HG03520 (cell line): ENCODE measurements around the gene ARHGAP40.

Experiments used
- ATAC-seq: cut with Tn5 transposase; IDR thresholded peaks from one replicate; pipeline ENCODE4 v1.9.1; 2021; ENCODE audit warnings: mild to moderate bottlenecking, moderate library complexity; ENCODE audit not compliant: unreplicated experiment

Gene ARHGAP40

DNA sequence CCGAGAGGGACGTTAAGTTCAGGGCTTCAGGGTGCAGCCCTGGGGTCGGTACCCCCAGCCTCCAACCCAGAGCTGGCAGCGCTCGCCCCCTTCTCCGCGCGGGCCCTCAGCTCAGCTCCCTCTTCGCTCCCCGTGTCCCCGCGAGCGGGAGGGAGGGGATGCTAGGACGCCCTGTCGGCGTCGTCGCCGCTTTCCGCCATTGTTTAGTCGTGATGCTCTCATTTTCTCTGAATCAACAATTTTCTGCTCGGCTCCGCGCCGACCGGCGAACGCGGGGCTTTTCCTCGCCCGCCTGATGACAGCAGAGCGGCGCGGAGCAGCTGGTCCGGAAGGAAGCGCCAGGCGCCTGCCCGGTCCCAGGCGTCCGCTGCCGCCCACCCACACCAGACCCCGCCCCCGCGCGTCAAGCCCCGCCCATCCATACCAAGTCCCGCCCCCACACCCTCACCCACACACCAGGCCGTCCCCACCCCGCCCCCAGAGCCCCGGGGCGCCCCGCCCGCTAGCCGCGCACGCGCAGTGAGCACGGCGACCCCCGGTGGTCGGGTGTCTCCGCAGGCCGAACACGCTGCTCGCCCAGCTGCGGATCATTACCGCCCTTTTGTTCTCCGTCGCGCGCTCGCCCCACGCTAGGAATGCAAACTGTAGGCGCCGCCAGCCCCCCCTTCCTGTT lies 72.6 kb downstream of the ARHGAP40 start:
- ATAC-seq, result no peak

DNA sequence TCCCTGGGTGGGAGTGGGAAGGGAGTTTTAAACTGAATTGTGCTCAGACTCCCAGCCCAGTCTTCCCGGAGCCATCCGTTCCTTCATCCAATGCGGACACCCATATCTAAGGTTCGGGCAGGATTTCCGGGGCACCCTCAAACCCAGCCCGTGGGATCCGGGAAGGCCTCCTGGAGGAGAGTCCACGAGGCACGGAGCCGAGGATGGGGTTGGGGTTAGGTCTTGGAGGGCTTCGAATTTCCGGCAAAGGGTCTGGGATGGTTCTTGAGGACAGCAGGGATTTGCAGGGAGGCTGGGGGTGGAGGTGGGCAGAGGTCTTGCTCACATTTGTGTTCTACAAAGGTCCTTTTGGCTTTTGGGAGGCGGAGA lies 73.1 kb downstream of the ARHGAP40 start:
- no peak for ATAC-seq

DNA sequence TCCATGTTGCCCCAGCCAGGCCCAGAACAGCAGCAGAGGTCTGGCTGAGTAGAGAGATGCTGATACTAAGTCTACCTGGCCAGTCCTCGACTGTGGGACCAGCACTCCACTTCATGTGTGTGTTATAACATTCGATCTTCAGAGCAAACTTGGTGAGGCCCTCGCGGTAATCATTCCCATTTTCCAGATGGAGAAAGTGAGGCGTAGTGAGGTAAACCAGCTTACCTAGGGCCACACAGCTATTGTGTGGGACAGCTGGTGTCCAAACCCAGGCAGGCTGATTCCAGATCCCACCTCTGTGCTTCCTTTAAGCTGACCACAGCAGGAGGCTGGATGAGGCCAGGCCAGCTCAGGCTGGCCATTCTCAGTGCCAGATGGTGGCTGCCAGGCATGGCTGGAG lies 75.0 kb downstream of the ARHGAP40 start:
- ATAC-seq, result no peak

DNA sequence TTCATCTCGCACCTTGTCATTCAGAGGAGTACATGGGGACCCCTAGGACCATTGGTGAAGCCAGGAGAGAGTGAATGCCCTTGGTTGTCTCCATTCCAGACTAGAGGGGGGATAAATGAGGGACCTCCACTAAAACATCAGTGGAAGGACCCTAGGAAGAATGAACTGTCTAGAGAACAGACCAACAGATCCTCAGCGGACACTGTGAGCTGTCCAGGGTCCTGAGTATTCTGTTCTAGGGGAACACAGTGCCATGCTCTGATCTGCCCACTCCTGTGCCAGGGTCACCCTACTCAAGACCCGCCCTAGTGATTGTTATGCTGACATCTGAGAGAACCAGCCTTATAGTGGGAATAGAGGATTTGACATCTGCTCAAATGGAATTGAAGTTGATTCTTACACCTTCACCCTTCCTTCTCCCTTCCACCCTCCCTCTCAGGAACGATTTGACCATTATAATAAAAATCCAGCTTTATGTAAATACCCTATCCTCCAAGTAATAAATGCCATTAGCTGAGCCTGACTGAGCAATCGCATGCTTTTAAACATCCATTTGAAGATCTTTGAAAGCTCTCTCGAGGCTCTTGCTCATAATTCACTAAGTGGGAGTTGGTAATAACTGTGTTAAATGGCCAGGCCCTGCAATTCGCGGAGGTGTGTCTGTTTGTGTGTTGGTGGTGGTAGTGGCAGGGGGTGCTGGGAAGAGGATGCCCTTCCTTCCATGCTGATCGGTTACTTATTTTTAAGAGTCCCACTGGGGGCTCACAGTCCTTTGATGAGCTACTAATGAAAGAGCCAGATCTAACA lies 79.1 kb downstream of the ARHGAP40 start:
- ATAC-seq, result no peak

DNA sequence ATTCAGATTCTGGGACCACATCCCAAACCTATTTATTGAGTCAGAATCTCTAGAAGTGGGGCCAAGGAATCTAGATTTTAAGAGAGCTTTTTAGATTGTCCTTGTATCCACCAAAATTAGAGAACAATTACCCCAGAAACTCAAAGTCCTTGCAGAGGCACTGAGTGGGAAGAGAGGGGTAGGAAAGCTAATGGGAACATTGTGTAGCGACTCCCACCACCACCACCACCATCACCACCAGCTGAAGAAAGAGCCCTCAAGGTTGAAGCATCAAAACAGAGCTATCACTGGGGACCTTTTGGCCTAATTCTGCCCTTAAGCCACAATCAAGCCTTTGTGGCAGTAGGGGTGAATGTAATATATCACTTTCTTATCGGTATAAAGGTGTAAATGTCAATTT lies 83.7 kb downstream of the ARHGAP40 start:
- ATAC-seq, result no peak

DNA sequence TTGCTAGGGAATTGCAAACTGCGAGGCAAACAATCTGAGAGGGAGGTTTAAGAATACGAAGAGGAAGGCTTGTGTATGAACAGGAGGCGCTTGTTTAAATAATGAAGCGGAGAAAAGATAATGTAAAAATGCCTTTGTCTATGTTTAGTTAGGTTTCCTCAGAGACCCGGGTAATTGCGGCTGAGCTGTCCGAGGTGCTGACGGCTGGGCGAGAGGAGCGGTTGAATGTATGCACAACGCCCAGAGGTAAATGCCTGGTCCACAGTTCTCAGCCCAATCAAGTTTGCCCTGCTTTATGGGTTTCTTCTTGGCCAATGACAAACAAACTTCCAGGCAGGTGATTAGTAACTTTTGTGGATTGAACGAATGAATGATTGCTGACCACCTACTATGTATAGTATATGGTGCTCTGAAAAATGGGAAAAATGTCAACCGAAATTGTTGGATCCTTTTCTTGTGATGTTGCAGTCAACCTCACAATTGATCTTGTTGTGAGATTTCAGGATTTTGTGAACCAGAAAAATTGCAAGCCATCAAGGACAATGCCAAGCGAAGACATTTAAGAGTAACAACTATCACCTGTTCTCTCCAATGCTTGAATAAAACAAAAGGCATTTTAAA lies 84.4 kb downstream of the ARHGAP40 start:
- no peak for ATAC-seq

DNA sequence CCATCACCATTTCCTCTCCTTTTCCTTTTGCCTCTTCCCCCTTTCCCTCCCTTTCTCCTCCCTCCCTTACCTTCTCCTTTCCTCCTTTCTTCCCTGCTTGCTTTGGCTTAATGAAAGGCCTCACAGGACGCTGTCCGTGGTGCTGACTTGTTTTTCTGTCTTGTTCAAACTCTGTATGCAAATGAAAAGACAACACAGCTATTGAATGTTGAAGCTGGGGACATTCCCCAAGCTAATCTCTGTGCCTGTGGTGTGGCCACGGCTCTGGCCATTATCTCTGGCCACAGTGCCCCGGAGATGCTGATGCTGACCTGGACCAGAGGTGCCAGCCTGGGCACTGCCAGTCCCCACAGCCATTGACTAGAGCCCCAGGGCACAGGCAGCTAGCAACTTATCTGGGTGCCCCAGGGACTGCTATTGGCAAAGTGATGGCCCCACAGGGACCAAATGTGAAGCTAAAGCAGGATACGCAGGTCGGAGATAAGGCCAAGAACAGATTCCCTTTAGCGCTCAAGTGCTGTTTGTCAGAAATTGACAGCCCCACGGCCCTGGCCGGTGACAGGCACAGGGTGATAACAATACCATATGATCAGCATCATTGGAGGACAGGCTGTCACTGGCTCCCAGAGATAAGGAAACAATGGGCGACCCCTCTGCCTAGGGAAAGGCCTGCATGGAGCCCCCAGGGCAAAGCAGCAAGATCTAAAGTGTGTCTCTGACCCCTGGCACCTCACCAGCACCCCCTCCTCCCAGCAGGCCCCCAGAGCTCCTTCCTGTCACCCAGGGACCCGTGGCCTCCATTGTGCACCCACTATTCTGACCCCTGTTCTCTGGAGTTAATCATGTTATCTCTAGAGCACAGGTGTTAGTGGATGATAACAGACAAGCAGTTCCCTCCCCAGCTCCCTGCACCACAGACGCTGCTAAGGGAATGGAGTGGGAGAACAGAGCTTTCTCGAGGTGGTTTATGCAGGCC lies 91.1 kb downstream of the ARHGAP40 start:
- no peak for ATAC-seq

DNA sequence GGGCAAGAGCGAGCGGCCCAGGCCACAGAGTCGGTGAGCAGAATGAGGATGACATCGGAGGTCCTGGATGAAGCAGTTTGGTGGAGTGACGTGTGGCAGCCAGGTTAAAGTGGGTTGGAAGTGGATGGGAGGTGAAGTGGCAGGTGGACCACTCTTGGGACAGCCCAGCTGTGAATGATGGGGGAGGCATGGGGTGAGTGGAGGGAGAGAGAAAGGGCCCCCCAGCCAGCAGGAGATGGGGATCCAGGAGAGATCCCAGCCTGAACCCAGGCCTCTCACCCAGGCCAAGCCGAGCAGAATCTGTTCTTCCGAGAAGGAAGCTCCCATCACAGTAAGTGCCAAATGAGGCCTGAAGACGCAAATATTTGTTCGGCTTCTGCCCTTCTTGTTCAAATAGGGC lies 95.7 kb downstream of the ARHGAP40 start:
- ATAC-seq, result no peak

DNA sequence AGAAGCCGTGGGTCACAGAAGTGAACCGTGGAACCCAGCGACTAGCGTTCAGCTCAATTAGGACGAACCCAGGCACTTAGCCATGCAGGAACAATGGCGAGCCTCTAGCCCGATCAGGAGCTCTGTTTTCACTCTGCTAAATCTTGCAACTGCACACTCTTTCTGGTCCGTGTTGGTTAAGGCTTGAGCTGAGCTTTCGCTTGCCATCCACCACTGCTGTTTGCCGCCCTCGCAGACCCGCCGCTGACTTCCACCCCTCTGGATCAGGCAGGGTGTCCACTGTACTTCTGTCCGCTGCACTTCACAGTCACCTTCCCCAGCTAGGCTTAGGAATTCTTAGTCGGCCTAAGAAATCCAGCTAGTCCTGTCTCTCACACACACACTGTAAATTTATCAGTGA lies 96.9 kb downstream of the ARHGAP40 start:
- ATAC-seq, result no peak

DNA sequence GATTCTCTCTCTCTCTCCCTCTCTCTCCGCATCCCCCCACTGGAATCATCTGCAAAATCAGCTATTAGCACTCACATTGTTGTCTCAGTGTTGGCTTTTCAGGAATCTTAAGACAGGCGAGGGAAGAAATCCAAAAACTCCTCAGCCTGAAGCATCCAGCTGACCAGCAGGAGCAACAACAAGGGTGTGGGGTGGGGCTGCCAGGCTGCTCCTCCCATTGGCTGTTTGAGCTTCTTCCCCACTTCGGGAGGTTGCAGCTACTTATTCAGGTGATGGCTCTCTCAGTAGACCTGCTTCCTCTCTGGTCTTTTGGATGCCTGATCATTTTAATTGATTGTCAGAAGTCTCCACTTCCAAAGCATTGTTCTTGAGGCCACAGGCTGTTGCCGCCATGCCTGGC lies 98.5 kb downstream of the ARHGAP40 start:
- no peak for ATAC-seq
